ENCODE data around the gene STAT4.

Gene STAT4

DNA sequence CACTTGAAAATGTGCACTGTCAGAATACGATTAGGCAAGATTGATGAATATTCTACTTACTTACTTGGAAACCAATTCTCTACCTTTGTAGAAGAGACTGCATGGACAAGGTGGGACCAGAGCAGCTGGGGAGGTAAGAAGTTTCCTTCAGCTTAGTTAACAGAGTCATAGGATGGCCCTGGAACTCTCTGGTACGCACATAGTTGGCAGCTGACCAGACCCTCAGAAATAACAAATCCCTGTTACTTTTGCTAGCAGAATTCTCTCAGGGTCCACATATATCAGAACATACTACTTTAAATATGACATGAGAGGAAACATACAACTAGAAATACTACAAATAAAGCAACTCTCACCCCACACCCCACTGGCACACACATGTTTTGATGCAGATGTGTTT is 112.1 kb downstream of the STAT4 start:
- no peak overlapping the region for H3K4me3 ChIP-seq
- TF ChIP-seq, protein P1, sequence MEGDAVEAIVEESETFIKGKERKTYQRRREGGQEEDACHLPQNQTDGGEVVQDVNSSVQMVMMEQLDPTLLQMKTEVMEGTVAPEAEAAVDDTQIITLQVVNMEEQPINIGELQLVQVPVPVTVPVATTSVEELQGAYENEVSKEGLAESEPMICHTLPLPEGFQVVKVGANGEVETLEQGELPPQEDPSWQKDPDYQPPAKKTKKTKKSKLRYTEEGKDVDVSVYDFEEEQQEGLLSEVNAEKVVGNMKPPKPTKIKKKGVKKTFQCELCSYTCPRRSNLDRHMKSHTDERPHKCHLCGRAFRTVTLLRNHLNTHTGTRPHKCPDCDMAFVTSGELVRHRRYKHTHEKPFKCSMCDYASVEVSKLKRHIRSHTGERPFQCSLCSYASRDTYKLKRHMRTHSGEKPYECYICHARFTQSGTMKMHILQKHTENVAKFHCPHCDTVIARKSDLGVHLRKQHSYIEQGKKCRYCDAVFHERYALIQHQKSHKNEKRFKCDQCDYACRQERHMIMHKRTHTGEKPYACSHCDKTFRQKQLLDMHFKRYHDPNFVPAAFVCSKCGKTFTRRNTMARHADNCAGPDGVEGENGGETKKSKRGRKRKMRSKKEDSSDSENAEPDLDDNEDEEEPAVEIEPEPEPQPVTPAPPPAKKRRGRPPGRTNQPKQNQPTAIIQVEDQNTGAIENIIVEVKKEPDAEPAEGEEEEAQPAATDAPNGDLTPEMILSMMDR (IDR thresholded peaks at IDR 0.05) = no peak
- no peak overlapping the region for H3K27ac ChIP-seq
- no peak for DNase-seq (ENCODE audit: low spot score)

DNA sequence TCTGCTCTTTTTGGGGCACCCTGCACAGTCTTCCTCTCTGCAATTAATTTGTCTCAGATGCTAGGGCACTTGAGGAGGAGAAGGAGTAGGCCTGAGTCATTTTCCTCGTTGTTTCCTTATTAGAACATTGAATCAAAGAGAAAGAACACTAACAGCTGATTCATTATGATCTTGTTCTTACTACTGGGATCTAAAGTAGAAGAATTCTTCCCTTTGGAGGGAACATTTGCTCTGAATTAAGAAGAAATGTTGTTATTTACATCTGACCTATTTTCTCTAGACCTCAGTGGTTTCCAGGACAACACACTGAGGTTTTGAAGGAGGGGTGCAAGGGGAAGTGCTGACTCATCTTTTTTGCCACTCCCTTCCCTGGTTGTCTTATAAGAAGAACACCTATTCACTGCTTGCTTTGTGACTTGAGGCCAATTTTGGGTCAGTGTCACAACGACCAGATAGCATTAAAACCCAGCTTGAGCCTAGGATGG is 112.5 kb downstream of the STAT4 start:
- H3K27ac ChIP-seq = no peak overlapping the region
- no peak for DNase-seq (ENCODE audit: low spot score)
- H3K4me3 ChIP-seq = no peak overlapping the region
- TF ChIP-seq, protein P1 (IDR thresholded peaks at IDR 0.05) = no peak

DNA sequence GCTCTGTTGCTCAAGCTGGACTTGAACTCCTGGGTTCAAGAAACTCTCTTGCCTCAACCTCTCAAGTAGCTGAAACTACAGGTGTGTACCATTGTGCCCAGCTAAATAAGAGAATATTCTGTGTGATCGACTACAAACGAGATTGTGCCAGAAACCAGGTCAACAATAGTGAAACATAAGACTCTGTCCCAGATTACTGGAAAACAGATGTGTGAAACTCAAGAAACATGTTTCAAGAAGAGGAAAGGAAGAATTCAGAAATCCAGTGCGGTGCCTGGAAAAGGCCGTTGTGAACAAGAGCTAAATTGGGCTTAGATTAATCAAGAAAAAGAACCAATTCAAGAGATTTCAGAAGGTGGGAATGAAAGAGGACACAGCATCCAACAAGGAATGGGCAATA is 113.4 kb downstream of the STAT4 start:
- no peak for DNase-seq (ENCODE audit: low spot score)
- Histone ChIP-seq H3K4me3 (no peak overlapping the region), H3K27ac (no peak overlapping the region)
- TF ChIP-seq, protein P1 (IDR thresholded peaks at IDR 0.05) = no peak

DNA sequence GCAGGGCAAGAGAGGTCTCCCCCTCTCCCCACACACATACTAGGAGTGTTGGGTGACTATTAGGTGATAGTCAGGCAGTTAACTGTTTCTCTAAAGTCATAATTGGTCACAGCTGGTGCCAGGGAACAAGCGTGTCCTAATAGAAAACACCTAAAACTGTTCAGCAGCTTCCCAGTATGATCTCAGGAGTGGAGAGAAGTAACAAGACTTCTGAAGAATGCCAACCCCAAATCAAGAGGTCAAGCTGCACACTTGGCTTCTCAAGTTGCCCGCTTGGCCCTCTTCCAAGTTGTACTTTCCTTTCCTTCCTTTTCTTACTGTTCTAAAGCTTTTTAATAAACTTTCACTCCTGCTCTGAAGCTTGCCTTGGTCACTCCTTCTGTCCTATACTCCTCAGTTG is 114.4 kb downstream of the STAT4 start:
- Histone ChIP-seq H3K4me3 (no peak overlapping the region), H3K27ac (no peak overlapping the region)
- no peak for DNase-seq (ENCODE audit: low spot score)
- TF ChIP-seq, protein P1 (IDR thresholded peaks at IDR 0.05) = no peak

DNA sequence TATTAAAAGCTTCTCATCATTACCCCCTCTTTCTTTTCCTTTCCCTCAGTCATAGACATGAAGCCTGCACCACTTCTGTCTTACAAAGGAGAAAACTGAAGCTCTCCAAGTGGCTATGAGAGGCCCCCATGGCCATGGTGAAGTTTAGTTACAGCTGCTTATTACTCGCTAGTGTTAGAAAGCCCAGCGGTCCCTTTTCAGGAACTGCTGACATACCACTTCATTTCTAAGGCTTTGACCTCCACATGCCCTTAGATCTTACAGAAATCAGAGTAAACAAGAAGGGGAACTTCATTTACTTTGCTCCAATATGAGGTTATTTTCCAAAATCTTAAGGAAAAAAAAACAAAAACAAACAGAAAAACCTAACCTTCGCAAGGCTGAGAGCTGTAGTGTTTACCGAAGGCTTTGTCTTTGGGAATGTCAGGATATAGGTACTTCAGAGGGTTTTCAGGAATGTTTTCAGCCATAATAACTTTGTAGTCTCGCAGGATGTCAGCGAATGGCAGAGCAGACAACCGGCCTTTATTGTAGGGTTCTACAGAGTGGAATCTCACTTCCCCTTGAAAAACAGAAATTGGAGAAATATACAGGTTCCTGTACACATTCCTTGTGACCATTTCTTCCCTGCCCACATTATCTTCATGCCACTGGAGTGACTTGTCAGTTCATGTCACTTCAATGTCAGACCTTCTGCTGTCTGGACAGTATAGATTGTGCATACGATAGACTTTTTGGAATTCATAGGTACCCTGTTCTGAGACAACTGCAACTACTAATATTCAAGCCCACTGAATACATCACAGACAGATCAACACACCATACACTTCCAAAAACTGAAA is 118.0 kb downstream of the STAT4 start:
- TF ChIP-seq, protein P1 (IDR thresholded peaks at IDR 0.05) = no peak
- no peak for DNase-seq (ENCODE audit: low spot score)
- no peak overlapping the region for H3K4me3 ChIP-seq
- no peak overlapping the region for H3K27ac ChIP-seq

DNA sequence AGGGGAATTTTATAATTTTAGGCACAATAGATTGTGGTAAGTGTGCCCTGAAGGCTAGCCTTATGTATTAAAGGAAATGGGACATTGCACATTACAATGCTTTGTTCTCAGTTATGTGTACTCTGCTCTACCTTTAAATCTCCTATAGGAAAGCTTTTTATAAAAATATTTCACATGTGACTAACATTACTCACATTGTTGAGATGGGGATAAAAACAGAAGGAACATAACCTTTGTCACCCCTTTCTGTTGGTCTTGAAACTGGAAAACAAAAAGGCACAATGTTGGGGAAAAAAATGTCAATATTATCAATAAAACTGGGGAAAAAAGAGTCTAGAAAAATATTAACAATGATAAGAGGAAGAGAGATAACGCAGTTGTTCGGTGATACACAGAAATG is 119.5 kb downstream of the STAT4 start:
- Histone ChIP-seq H3K27ac (no peak overlapping the region), H3K4me3 (no peak overlapping the region)
- TF ChIP-seq, protein P1 (IDR thresholded peaks at IDR 0.05) = no peak
- no peak for DNase-seq (ENCODE audit: low spot score)
